Measurements from ENCODE around the gene OPHN1.

DNA sequence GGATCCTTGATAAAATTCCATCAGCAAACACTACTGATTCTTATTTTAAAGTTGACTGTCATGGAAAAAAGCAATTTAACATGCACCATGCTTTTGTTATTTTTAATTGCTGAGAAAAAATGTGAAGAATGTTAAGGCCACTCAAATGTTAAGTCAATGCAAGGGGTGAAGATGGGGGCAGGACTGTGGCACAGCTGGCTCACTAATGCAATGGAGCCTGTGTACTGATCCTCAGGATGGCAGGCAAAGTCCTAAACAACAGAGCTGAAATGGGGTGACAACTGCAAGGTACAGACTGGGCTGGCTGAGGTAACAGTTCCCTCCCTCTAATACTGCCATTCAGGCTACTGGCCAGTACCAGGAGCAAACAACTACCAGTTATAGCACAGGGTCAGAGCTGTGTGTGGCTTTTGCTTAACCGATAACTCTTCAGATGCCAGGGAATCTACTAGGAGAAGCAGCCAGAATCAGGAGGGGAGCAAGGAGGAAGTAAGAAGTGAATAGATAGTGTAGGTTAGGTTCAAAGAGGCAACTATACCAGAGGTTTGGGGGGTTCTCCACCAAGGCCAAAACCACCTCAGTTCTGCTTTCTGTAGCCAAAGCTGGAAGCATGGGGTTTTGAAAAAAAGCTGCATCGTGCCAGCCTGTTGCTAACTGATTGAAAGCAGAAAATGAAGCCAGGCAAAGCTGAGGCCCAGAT lies 372.6 kb downstream of the OPHN1 start:
- TF ChIP-seq CTCF (IDR thresholded peaks at IDR 0.05; ENCODE audit: insufficient read depth, low read depth, low read length) (no peak), EZH2 (IDR thresholded peaks at IDR 0.05; ENCODE audit: insufficient read depth, low read length) (no peak)
